HG03095 (cell line): ENCODE results near the gene SLC25A5.
"Not testable (repeated sequence)": the region's sequence is repeated elsewhere in the genome, so short reads cannot be mapped to it uniquely, and the experiment has no call there.

Experiments used
- ATAC-seq: cut with Tn5 transposase; IDR thresholded peaks from one replicate; pipeline ENCODE4 v1.9.1; 2021; ENCODE audit warnings: moderate library complexity; ENCODE audit not compliant: unreplicated experiment

SLC25A5 gene

DNA sequence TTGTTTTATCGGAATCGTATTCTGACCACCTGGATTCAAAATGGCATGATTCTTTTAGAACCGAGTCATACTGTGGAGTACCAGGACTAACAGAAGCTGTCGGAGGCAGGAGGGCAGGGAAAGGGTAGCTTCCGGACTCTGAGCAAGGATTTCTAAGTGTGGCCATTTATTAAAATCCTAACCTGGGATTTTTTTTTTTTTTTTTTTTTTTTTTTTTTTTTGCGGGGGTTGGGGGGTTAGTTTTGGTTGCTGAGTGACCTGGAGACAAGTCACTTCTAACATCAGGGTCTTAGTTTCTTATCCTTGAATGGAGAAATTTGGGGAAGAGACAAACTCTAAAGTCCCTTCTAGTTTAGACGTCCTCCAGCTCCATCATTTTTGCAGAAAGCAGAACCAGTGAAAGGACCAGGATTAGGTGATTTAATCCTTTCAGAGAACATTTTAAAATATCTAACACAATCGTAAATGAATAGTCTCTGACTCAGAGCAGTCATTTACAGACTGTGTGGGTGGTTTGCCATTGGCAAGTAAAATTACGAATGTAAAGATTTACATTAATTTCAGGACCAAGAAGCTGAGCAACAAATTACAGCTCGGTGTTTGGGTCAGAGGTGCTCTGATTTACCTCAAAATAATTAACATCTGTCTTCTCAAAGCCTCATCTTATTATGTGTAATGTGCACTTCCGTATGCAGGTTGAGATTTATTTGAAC is 7.3 kb downstream of the SLC25A5 start:
- no peak for ATAC-seq

DNA sequence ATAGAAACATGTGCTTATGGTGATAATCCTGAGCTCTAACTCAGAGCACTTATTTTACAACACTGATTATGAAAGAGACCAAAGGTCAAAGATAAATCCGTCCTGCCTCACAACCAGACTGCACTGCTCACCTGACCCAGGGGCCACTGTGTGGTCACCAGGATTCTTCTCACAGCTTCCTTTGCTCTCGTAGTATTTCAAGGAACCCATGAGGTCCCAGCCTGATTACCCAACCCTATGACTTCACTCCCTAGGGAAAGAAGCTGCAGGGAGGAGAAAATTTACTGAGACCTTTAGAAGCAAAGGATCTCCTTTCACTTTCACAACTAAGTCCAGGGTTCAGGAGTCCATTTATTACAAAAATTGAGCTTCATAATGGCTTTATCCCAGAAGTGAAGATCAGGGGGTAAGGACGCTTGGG is 9.6 kb downstream of the SLC25A5 start:
- no peak for ATAC-seq

DNA sequence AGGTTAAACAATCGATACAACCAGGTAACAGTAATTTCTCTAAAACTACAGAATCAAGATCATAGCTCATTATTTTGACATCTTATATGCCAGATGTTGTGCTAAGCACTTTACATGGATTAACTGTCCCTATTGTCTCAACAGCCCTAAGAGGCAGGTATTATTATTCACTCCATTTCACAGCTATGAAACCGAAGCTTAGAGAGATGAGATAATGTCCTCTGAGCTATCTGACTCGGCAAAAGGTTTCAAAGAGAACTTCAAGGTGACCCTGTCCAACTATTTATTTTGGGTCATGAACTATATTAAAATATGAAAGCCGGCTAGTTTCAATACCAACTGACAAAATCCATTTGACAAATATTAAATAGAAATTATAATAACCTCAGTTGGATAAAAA is 10.3 kb downstream of the SLC25A5 start:
- ATAC-seq = no peak

GRCh38 chrX:119479845-119480244 is 11.6 kb downstream of the SLC25A5 start:
- ATAC-seq = no peak

DNA sequence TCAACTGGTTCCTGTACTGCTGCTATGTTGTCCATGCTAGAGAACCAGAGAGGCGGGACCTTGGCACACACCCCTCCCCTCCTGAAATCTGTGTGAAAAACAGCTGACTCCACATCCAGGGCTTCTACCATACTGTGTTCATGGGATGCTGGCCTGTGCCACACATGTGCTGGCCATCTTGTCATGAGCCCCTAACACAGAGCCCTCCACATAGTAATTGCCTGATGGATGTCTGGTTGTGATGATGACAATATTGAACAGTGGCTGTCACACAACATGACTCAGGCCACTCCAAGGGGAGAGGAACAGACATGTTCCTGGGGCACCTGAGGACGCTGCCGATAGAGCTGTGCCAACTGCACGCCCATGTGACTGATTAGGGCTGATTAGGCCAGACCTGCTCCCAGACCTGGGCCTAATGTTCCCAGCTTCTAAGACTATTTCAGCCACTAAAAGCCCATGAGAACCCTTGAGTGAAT is 13.1 kb downstream of the SLC25A5 start:
- ATAC-seq = no peak

- ATAC-seq = no peak
Observed at GRCh38 chrX:119482041-119482440, 13.8 kb downstream of the SLC25A5 start.

DNA sequence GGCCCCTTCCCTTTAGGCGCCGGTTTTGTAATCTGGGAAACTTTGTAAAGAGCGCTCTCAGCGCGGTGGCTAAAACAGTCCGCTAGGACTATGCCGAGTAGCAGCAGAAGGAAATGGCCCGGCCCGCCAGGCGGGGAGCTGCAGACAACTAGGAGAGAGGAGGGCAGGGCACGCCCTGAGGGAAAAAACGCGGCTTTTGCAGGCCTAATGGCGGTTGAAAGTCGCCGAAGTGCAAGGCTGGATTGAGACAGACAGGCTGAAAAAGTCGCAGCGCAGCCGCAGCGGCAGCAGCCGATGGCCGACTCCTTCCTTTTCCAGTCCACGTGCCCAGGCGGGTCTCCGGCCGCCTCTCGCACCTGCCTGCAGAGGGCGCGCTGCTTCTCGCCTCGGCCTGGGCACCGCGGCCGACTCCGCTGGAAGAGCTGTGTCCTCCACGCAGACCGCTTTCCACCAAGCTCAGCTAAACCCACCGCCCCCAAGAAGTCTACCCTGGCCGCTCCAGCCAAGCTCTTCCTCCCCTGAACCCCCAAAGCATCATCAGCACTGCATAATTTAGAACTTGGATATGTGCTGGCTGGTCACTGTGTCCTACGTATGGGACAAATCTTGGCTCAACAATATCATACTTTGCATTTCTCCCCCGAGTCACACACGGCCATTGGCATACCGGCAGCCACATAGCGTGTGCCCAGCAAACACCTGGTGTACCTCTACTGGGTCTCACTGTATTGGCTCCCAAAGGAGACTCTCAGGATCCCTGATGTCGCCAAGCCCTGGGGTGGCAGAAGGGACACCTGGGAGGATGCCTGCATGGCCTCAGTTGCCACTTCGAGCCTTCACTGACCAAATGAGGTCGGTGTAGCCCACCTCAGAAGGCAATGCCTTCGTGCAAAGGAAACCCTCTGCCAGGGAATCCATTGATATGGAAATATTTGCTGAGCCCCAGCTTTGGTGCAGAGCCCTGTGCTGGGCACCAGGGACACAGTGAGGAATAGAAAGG is 14.5 kb downstream of the SLC25A5 start:
- peak; percentile 82 for ATAC-seq

GRCh38 chrX:119486745-119487144 is 18.5 kb downstream of the SLC25A5 start:
- ATAC-seq = no peak

DNA sequence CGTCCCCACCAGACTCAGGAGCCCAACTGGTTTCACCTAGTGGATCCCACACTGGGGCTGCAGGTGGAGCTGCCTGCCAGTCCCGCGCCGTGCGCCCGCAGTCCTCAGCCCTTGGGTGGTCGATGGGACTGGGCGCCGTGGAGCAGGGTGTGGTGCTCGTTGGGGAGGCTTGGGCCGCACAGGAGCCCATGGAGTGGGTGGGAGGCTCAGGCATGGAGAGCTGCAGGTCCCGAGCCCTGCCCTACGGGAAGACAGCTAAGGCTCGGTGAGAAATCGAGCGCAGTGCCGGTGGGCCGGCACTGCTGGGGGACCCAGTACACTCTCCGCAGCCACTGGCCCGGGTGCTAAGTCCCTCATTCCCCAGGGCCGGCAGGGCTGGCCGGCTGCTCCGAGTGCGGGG is 19.5 kb downstream of the SLC25A5 start:
- not testable (repeated sequence) for ATAC-seq

DNA sequence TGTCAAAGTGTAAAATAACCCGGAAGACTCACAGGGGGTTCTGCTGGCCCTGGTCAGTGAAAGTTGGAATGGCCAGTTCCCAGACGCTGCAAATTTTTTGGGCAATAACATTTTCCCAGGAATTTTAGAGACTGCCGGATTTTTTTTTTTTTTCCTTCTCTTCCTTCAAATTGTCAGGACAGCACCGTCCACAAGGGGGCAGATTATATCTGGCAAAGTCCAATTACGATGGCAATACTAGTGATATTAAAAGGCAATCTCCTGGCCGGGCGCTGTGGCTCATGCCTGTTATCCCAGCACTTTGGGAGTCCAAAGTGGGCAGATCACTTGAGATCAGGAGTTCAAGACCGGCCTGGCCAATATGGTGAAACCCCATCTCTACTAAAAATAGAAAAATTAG is 20.5 kb downstream of the SLC25A5 start:
- ATAC-seq = no peak

DNA sequence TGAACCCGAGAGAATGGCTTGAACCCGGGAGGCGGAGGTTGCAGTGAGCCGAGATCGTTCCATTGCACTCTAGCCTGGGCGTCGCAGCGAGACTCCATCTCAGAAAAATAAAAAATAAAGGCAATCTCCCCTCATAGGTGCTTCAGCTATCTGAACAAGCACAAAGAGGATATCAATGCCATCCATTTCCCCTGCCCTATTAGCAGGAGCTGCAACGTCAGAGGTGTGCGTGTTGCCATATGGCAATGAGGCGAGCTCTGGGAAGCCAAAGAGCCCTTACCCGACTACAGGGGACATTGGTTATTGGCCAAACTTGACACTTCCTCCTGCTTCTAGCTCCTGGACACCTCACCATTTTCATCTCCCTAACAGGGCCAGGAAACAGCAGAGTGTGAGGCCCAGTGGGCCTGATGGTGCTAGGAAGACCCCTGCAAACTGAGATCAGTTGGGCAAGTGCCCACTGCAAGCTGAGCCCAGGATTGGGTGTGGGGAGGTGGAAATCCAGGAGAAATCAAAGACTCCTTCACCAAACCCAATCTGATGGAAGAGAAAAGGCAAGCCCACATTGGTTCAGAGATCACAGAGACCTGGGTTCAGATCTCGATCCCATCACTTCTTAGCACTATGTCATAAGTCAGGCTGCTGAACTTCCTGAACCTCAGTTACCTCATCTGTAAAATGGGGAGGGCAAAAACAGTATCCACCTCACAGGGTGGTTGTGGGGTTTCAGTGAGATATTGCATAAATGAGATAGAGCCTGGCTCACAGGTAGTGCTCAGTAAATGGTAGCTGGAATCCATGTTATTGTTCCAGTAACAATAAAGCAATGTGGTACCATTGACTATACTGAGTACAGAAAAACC is 21.2 kb downstream of the SLC25A5 start:
- ATAC-seq = no peak

DNA sequence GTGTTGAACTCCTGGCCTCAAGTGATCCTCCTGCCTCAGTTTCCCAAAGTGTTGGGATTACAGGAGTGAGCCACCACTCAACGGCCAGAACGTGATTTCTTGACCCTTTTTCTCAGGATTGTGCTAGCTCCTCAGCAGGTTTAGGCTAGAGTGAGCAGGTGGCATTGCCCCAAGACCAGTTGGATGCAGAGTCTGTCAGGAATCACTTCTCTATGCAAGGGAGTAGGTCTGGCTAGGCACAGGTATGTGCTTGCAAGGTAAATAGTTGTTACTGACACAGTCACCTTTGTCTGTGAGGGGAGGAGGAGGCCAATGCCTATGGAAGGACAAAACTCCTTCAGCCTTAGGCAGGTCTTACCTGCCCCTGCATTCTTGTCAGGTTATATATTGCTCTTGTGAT is 24.2 kb downstream of the SLC25A5 start:
- no peak for ATAC-seq

- not testable (repeated sequence) for ATAC-seq
Observed at GRCh38 chrX:119493851-119494495, 25.7 kb downstream of the SLC25A5 start.

- no peak for ATAC-seq
Observed at GRCh38 chrX:119495734-119496726, 27.8 kb downstream of the SLC25A5 start.

DNA sequence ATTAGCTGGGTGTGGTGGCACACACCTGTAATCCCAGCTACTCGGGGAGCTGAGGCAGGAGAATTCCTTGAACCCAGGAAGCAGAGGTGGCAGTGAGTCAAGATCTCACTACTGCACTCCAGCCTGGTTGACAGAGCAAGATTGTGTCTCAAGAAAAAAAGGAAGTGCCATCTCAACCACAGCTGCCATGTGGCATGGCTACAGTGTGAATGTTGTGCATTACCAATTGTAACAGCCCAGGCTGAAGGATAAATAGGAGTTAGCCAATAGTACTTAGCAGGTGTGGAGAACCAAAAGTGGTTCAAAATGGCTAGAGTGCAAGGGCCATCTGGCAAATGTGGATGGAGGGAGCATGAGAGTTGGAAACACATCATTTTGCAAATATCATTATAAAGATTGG is 28.9 kb downstream of the SLC25A5 start:
- ATAC-seq = no peak

GRCh38 chrX:119500061-119500800 is 32.0 kb downstream of the SLC25A5 start:
- no peak for ATAC-seq

DNA sequence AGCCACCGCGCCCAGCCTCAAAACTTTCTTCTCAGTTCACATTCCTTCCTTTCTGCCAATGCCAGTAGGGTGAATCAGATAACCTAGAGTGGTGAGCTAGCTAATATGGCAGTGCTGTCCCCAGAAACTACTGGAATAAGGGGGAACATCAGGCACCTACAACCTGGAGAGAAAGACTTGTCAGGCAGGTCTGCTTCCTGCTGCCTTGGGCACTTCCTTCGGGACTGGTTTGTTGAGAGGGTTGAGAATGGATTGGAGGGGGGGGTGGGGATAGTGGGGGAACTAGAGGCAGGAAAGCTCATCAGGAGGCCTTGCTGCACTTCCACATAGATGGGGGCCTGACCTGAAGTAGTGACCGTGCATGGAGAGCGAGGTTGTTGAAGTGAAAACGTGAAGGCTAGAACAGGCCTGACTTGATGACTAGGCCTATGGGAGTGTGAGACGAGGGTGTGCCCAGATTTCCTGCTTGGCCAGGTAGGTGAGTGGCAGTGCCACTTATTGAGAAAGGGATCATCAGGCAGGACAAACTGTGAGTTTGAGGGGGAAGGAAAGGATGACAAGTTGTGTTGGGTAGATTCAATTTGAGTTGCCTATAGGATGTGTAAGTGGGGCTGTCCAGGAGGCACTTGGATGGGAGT is 33.4 kb downstream of the SLC25A5 start:
- ATAC-seq = no peak
